Keratinocyte (primary cell): ENCODE results near the gene DCDC1.

Source experiments
- EZH2 ChIP-seq: IDR thresholded peaks from one replicate; pipeline ENCODE4 v1.6.1; 2012; ENCODE audit warnings: inconsistent platforms, mild to moderate bottlenecking, low read length, moderate library complexity
- TF ChIP-seq, protein P1 (sequence below), 3 experiments: IDR thresholded peaks in 1 of 3; conservative IDR thresholded peaks in 1 of 3; optimal IDR thresholded peaks in 1 of 3; 2 replicates in 2 of 3; 3 replicates in 1 of 3; pipeline versions ENCODE3 to v1.5.1; 2011; ENCODE audit warnings: low read length in 3 of 3, mild to moderate bottlenecking in 3 of 3, moderate library complexity in 2 of 3, control low read depth in 1 of 3, inconsistent platforms in 1 of 3; ENCODE audit not compliant: insufficient read depth in 2 of 3; ENCODE audit errors: extremely low read depth in 1 of 3

DNA sequence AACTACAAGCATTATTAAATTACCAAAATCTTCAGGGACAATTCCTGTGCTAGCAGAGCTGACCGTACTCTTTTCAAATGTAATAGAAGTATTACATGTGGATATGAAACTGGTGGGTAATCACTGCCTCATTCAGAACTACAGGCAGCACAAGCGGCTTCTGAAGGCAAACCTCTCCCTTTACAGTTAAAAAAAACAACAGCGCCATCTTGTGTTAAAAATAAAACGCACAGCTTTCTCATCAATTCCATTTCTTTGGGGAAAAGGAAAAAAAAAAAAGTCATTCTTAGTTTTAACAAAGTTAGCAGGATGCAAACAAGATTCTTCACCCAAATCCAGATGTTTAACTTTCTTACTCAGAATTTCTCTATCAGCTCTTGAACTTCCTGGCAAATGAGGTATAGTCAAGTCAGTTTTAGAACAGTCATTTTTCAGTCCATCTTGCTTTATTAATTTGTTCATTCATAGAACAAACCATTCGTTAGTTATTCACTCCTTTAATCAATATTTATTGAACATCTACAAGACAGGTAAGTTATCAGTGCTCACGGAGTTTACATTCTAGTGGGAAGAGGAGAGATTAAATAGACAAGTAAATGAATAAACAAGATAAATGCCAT, 451.6 kb downstream of the DCDC1 start:
- TF ChIP-seq, protein P1, sequence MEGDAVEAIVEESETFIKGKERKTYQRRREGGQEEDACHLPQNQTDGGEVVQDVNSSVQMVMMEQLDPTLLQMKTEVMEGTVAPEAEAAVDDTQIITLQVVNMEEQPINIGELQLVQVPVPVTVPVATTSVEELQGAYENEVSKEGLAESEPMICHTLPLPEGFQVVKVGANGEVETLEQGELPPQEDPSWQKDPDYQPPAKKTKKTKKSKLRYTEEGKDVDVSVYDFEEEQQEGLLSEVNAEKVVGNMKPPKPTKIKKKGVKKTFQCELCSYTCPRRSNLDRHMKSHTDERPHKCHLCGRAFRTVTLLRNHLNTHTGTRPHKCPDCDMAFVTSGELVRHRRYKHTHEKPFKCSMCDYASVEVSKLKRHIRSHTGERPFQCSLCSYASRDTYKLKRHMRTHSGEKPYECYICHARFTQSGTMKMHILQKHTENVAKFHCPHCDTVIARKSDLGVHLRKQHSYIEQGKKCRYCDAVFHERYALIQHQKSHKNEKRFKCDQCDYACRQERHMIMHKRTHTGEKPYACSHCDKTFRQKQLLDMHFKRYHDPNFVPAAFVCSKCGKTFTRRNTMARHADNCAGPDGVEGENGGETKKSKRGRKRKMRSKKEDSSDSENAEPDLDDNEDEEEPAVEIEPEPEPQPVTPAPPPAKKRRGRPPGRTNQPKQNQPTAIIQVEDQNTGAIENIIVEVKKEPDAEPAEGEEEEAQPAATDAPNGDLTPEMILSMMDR (optimal IDR thresholded peaks at IDR 0.05 in 1 of 3, IDR thresholded peaks at IDR 0.05 in 1 of 3, conservative IDR thresholded peaks at IDR 0.05 in 1 of 3; ENCODE audit: extremely low read depth in 1 of 3, insufficient read depth in 2 of 3, low read length in 3 of 3): peak in 2 of 3 experiments; percentile 48 to 53
- no peak for TF ChIP-seq EZH2
